HG02798 (cell line): ENCODE results near the gene PDSS2.

Source experiments
- ATAC-seq: cut with Tn5 transposase; IDR thresholded peaks from one replicate; pipeline ENCODE4 v1.9.1; 2021; ENCODE audit warnings: mild to moderate bottlenecking; ENCODE audit not compliant: unreplicated experiment, poor library complexity

The PDSS2 gene

DNA sequence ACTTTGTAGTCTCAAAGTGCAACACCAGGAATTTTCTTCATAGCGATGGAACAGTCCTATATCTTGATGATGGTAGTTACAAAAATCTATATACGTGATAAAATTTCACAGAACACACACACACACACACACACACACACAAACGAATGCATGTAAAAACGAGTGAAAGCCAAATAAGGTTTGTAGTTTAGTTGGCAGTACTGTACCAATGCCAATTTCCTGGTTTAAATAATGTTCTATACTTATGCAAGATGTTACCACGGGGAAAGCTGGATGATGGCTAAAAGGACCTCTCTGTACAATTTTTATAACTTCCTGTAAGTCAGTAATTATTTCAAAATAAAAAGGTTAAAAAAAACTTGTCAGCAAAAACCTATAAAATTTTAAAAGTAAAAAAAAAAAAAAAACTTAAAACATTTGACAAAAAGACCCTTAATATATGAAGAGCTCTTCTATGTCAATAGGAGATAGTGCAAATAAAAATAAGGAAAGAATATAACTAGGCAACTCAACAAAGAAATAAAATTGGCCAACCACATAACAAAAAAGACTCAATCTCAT is 37.6 kb downstream of the PDSS2 start:
- ATAC-seq, result no peak

GRCh38 chr6:107419733-107420132 is 39.6 kb downstream of the PDSS2 start:
- ATAC-seq, result no peak

DNA sequence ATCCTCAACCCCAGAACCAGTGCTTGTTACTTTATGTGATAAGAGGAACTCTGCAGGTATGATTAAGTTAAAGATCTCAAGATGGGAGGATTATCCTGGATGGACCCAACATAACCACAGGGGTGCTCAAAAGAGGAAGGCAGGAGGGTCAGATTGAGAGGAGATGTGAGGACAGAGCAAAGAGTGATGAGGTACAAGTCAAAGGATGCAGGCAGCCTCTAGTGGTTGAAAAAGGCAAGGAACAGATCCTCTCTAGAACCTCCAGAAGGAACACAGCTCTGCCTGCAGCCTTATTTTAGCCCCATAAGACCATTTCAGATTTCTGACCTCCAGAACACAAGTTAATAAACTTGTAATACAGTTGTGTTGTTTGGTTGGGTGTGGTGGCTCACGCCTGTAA is 41.2 kb downstream of the PDSS2 start:
- ATAC-seq, result no peak

DNA sequence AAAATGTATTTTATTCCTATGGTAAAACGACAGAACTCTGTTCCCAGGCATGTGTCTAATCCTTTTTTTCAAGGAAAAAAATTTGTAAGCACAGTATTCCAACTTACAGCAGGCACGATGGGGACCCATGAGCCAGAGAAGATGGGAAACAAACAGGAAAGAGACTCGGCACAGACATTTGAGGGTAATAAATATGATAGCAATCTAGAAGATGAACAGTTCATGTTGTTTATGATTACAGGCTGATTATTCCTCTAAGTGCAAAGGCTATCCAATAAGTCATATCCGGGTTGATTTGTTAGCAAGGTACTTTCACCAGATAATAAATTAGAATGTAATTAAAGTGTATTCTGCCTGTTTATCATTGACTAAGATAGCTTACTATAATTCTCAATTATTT is 43.2 kb downstream of the PDSS2 start:
- no peak for ATAC-seq

GRCh38 chr6:107413966-107414645 is 45.3 kb downstream of the PDSS2 start:
- ATAC-seq, result no peak

- ATAC-seq, result no peak
These were observed 48.2 kb downstream of the PDSS2 start for GRCh38 chr6:107411161-107411560.

- no peak for ATAC-seq
These were observed 49.4 kb downstream of the PDSS2 start for GRCh38 chr6:107409942-107410341.

- no peak for ATAC-seq
These were observed 50.6 kb downstream of the PDSS2 start for GRCh38 chr6:107408714-107409113.

GRCh38 chr6:107405002-107405401 is 54.4 kb downstream of the PDSS2 start:
- no peak for ATAC-seq

DNA sequence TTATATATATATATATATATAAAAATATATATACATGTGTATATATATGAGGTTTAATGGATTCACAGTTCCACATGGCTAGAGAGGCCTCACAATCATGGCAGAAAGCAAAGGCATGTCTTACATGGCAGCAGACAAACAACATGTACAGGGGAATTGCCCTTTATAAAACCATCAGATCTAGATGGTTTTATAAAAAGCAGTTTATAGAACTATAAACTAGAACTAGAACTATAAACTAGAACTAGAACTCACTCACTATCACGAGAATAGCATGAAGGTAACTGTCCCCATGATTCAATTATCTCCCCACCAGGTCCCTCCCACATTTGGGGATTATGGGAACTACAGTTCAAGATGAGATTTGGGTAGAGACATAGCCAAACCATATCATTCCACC is 56.8 kb downstream of the PDSS2 start:
- no peak for ATAC-seq

DNA sequence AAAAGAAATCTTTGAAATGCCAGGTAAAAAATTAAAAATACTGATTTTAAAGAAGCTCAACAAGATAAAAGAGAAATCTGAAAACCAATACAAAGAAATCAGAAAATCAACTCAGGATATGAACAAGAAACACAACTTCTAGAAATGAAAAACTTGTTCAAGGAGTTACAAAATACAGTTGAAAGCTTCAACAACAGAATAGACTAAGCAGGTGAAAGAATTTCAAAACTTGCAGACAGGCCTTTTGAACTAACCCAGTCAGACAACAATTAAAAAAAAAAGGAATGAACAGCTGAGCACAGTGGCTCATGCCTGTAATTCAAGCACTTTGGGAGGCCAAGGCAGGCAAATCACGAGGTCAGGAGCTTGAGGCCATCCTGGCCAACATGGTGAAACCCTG is 57.8 kb downstream of the PDSS2 start:
- no peak for ATAC-seq

- no peak for ATAC-seq
These were observed 58.7 kb downstream of the PDSS2 start for GRCh38 chr6:107400616-107401147.

DNA sequence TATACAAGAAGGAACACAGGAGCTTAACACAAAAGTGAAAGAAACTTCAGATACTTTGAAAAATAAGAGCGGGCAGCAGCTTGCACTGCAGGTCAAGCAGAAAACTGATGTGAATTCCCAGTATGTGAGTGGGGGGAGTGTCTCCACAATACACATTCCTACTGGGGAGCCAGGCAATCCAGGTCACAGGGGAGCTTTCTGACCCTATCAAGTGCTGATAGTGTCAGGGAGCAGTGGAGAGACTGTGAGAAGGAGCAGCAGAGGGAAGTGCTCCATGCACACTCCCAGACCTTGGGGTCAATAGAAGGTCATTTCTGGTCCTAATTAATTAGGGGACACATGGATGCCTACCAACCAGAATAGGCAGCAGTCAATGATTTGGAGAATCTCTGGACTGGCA is 59.4 kb downstream of the PDSS2 start:
- no peak for ATAC-seq

DNA sequence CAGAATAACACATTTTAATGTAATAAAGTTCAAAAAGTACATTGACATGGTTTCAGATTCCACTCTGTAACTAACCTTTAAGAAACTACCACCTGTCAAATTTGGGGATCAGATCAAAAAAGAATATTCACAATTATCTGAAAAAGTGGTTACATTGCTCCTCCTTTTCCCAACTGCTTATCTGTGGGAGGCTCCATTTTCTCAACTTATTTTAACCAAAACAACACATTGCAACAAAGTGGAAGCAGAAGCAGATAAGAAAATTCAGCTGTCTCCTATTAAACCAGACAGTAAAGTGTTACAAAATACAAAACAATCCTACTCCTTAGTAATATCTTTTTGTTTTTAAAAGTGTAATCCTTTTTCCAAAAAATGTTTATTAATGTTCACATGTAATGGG is 61.4 kb downstream of the PDSS2 start:
- no peak for ATAC-seq

GRCh38 chr6:107396211-107396610 is 63.2 kb downstream of the PDSS2 start:
- ATAC-seq, result no peak

DNA sequence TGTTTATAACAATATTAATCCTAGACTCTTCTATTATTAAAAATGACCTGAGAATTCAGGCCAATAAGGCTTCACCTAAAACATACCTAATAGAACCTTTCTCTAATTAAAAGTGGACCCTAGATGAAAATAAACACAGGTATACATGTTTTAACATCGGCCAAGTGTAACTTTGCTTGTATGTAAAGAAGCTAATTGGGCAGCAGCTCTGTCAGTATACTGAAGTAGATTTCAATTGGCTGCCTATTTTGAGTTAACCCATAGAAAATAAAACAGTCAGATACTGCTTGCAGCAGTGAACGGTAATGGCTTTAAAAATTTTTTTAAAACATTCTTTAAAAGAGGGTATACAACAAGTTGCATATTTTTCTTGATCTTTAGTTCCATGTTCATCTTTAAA is 67.3 kb downstream of the PDSS2 start:
- ATAC-seq, result no peak

- no peak for ATAC-seq
These were observed 68.5 kb downstream of the PDSS2 start for GRCh38 chr6:107390685-107391435.

DNA sequence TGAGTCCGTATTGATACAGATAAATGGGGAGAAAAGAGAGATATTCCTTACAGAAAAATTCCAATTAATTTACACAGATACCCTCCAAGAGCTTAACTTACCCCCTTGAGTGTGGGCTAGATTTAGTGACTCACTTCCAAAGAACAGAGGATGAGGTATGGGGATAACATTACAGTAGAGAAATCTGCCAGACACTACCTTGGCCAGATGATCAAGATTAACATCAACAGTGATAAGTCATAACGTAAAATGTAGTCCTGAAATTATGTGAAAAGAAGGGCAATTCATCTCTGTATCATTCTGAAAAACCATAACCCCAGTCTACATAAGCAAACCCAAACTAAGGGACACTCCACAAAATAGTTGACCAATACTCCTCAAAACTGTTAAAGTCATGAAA is 69.3 kb downstream of the PDSS2 start:
- ATAC-seq, result no peak

- no peak for ATAC-seq
These were observed 72.5 kb downstream of the PDSS2 start for GRCh38 chr6:107386904-107387303.

GRCh38 chr6:107386340-107386739 is 73.0 kb downstream of the PDSS2 start:
- ATAC-seq, result no peak

DNA sequence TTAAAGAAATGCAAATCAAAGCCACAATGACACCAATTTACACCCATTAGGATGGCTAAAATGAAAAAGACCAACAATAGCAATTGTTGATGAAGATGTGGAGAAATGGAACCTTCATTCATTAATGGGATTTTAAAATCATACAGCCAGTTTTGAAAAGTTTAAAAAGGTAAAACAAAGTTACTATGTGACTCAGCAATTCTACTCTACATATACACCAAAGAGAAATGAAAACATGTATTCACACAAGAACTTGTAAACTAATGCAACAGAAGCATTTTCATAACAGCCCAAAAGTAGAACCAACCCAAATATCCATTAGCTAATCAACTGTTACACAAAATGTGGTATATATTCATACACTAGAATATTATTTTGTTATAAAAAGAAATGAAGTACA is 75.7 kb downstream of the PDSS2 start:
- no peak for ATAC-seq
